ENCODE results near the gene PPM1J.

The PPM1J gene

DNA sequence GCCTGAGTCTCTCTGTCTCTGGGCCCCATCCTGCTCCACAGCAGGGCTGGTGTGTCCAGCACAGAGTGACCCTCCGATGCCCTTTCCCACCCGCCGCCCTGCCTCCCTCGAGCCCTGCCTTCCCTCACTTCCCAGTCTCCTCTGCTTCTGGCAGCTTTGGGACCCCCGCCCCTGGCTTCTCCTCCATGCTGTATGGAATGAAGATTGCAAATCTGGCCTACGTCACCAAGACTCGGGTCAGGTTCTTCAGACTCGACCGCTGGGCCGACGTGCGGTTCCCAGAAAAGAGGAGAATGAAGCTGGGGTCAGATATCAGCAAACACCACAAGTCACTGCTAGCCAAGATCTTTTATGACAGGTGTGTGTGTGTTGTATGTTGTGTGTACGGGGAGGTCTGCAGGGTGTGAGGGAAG, 26.3 kb downstream of the PPM1J start:
- DNase-seq = no peak

DNA sequence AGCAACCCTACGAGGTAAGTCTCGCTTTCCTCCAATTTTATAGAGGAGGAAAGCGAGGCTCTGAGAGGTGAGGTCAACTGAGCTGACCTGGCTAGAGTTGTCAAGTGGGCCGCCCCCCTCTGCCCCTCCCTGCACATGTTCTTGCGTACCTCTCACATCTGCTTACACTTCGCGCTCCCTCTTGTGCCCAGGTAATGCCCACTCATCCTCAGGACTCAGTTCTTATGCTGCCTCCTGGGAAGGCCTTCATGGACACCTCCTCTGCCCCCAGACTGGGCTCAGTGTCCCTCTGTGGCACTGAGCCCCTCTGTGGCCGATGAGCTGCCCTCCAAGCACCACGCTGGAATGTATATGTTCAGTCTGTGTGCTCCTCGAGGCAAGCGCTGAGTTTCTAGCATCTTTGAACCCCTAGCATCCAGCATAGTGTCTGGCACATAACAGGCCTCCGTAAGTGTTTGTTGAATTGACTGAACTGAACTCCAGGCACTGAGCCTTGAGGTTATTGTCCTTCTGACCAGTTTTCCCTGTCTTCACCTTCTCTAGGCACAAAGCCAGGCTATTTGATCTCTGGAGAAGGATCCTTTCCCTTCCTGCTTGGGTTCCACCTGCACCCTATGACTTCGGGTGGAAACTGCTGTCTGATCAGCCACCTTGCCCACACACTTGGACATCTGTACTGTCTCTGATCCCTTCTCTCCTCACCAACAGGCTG, 27.2 kb downstream of the PPM1J start:
- DNase-seq = no peak

DNA sequence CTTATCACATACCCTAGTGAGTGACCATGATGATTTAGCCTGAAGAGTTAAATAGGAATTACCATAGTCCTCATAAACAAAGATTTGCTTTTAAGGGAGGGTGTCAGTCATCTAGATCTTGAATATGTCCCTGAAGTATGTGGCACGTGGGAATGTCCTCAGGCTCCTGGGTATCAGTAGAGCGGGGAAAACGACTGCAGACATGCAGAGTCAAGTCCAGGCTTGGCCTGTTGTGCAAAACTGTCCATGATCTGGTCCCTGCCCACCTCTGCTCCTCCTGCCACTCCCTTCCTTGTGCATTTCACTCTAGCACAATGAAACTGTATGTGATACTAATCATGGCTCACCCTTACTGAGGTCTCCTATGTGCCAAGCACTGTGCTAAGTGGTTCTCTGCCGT, 27.8 kb downstream of the PPM1J start:
- DNase-seq = no peak

DNA sequence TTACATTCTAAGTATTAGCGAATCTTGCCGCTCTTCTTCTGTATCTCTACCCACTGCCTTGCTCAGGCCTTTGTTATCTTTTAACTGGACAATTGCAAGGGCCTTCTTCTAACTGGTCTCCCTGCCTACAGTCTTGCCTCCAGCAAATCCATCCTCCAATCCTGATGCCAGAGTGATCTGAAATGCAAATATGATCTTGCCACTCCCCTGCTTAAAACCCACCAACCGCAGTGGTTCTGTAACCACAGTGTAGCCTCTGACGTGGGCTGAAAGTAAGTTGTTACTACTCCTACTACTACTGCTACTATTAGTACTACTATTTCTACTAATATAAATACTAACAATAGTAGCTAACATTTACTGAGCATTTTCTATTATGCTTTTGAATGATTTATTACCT, 28.3 kb downstream of the PPM1J start:
- DNase-seq = no peak

DNA sequence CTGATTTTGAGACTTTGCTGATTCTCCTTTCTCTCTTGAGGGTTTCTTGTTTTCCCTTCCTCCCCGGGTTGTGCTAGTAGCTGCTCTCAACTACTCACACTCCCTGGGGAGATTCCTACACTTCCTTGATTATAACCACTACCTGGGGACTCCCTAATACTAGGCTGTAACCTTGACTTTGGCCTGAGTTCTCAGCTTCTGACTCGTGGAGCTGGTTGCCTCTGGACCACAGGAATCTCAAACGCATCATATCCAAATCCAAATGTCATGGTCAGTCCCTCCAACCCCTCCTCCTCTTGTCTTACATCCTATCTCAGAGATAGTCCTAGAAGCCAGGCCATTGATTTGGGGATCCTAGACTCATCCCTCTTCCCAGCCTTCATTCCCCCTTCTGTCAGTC, 28.7 kb downstream of the PPM1J start:
- no peak for DNase-seq

DNA sequence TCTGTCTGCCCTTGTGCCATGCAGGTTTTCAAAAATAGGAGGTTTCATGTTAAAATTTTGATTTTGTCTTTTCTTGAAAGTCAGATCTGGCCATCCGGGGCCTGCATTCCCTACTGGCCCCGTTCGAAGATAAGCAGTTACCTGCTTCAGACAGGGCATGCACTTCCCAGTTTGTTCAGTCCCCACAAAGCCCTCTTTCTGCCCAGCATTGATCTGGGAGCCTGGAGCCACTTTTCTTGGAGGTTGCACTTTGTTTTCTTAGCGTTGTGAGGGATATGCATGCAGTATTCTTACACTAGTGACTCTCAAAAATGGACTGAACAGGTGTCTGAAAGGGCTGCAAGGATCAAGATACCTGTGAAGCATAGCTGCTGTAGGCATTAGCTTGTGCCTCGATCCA, 29.2 kb downstream of the PPM1J start:
- DNase-seq = no peak

DNA sequence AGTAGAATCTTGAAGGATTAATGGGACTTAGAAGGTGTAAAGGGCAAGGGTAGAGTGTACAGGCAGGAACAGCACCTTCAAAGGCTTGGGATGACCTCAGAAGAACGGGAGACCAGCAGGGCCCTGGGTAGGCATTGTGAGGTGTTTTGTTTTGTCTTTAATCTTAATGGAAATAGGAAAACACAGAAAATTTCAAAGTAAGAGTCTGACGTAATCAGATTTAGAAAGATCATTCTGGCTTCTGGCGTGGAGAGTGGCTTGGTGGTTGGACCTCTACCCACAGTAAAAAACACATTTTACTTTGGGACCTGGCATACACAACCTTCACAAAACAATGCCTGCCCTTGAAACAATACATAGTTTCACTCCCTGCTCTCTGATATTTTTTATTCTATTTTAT, 36.5 kb downstream of the PPM1J start:
- no peak for DNase-seq

DNA sequence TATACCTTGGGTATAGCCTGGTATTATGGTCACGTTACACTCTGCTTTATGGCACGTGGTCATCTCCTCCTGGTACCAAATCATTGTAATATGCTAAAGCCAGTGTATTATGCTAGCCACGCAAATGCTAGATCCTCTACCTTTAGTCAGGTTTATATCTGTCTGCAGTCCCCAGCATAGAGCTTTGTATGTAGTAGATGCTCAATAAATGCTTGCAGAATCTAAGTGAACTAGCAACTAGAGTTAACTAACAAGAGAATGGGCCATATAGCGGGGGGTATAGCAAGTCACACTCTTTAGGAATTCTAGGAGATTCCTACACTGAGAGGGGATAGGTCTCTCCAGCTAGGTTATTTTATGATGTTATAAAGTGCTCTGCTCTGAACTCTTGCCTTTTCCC, 37.6 kb downstream of the PPM1J start:
- no peak for DNase-seq

DNA sequence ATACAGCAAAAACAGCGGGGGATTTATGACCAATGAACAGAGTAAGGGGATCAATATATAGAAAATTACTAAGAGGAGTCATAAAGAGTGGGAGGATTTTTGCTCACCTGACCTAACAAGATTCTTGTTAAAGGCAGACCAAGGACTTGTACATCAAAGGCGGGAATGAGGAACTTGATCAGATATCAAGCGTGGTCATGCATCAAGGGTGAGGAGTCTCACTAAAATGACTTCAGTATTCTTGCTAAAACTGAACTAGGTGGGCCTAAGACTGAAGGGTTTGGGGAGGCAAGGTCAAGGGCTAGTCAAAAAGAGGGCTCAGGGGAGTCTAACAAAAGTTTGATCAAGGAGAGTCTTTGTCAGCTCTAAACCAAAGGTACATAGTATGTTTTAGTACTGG, 38.6 kb downstream of the PPM1J start:
- no peak for DNase-seq

DNA sequence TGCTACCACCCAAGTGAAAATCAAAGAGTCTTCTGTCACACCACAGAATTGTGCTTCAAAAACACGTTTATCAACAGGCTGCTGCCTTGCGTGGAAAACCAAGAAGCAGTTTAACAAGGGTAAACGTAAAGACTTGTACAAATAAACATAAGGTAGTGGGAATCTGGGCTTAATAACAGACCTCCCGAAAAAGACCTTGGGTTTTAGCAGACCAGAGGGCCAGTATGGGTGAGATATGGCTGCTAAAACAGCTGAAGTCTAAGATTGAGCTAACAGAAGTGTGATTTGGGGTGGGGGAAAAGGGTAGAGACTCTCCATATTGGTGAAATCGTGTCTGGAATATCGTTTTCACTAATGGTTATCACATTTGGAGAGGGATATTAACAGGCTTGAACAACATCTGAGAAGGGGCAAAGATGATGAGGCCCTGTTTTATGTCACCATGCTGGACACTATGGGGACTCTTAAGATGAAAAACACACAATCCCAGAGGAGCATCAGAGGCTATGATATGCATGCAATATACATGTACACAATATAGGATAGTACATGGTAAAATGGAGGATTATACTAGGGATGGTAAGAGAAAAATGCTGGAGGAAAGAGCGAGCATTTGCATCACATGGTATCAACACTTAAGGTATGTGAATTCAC, 39.3 kb downstream of the PPM1J start:
- DNase-seq = no peak

DNA sequence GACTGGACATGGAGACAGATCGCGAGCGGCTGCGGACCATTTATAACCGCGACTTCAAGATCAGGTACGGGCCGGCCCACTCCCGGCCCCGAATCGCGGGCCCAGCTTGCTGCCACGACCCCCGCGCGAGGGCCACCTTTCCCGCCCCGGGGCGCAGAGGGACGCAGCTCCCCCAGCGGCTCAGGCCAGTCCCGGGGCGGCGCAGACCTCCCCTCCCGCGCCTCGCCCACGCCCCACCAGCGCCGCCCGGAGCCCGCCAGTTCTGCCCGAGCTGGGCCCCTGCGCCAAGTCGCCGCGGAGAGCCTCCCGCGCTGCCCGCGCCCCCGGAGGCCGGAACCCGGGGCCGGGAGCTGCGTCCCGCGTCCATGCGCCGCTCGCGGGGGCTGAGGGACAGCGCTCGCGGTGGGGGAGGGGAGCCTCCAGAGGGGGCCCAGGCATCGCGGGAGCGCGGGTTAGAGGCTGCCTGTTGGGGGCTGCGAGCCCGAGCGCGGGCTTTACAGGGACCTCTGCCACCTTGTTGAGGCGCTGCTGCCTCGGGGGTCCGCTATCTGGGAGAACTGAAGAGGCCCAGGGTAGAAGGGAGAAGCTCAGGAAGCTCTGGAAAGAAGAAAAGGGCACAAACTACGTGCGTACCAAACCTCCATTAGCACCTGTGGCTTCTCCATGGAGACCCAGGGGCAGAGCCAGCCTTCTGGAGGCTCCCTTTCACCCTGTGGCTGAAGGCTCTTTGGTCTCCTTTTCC, 40.0 kb downstream of the PPM1J start:
- DNase-seq = peak in 35 of 56 donors; percentile 29 to 79 (median 60)

DNA sequence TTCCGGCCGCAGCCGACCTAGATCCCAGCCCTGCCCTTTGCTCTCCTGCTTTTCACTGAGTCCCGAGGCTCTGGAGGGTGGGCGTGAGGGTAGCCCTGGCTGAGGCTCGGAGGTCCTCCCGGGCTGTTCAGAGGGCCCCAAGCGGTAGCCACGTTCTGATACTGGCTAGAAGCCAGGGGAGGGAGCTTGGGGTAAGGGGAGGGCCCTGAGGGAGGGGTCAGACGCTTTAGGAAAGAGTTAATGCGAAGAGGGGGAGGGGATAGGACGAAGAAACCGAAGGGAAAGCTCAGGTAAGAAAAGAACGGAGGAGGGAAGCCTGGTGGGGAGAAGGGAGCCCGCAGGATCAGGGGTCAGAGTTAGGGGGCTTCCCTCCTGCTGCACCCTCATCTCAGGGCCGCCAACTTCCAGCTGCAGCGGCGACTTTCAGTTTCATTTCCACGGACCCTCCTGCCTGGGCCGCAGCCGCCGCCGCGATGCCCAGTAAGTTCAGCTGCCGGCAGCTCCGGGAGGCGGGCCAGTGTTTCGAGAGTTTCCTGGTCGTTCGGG, 40.6 kb downstream of the PPM1J start, which contains the start of gene MOV10:
MOV10 (plus strand) TSS at position 220 of the 546 bp plus-strand sequence; CDS start at position 474, 254 bp downstream.
- DNase-seq = peak in 34 of 56 donors; percentile 11 to 78 (median 58)

DNA sequence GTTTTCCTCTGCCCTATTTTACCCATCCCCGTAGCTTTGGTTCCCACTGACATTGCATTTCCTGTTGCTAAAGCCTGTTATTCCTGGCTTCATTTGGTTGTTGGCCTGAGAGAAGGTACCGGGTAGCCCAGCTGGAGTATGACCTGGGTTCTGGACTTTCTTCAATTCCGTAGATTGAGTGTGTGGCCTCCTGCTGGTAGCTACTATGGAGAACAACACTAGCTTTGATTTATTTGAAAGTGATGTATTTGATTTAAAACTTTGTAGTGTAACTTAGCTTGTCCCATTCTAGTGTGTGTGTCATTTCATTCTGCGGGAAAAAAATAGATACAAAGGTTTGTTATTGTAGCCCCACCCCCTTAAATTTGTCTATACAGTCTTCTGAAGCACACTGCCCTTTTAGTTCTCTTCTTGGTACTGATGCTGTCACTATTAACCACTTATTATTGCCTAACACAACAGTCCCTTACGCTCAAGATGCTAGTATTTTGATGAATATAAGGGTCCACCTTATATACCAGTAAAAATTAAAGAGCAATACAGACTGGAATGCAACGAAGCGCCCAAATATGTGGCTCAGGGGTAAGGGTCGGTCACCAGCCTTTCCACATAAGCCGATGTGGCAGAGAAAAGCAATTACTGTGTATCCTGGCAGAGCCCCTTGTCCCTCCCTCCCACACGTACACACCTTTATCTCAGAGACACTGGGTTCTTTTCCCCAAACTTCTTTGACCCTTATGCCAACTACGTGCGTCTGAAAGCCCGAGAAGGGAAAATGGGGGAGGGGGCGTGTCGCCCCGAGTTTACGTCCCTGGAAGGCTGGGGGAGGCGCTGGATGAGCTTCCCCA, 41.3 kb downstream of the PPM1J start:
- DNase-seq = peak in 10 of 56 donors; percentile 1 to 61 (median 14)

DNA sequence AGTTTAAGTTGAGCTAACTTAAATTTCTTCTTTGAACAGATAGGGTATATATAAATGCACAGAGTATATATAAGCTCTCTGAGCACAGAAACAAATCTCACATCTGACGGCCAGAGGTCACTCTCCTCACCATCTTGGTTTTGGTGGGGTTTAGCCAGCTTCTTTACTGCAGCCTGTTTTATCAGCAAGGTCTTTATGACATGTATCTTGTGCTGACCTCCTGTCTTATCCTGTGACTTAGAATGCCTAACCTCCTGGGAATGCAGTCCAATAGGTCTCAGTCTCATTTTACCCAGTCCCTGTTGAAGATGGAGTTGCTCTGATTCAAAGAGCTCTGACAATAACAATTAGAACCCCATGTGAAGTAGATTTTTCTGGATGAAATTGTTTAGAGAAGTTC, 42.3 kb downstream of the PPM1J start:
- DNase-seq = no peak

DNA sequence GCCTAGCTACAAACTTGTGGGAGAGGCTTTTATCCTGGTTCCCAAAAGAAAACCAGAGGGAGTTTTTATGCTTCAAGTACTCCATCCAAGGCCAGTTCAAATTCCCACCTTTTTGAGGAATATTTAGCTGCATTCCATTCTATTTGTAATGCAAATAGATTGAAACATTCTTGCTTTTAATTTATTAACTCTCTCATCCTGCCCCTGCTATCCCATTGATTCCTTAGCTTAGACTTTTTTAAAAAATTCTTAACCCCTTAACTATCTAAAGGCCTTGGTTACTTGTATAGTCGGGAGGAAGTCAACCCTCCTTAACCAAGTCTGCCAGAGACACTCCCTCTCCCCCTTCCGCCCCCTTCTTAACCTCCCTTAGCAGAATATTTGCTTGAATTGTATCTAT, 43.1 kb downstream of the PPM1J start:
- DNase-seq = no peak

DNA sequence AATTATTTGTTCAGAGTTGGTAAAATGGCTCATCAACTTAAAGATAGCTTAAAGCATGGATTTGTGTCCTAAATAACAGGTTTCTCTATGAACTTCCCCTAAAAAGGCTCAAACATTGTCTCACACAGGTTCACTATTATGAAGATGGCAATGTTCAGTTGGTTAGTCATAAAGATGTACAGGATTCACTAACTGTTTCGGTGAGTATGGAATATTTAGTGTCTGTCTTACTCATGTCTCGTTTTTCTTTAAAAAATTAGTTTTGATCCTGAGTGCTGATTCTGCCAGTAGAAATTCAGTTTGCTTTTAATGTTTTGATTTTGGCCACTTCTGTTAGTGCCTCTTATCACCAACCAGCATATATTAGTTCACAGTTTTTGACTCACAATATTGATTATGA, 48.2 kb downstream of the PPM1J start:
- no peak for DNase-seq

DNA sequence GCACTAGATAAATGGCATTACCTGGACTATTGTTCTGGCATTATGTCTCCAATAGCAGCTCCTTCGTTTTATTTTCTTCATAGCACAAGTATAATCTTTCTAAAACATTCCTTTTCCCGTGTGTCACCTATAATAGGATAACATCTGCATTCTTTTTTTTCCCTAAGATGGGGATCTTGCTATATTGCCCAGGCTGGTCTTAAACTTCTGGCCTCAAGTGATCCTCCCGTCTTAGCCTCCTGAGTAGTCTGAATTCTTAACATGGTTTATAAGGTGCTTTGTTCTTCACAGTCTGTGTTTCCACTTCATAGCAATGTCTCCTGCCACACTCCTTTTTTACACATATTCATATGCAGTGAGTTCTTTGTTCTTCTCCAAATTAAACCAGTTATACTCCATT, 49.3 kb downstream of the PPM1J start:
- DNase-seq = no peak

Data from amygdala (tissue), 56 donors.